Activated CD4-positive, alpha-beta T cell treated with anti-CD3 and anti-CD28 coated beads, Interleukin-2, amount 50 U/mL, for 48 hours (primary cell): ENCODE results near the gene ZGRF1.
"Not testable (repeated sequence)": the region's sequence is repeated elsewhere in the genome, so short reads cannot be mapped to it uniquely, and the experiment has no call there.

Experiments
- DNase-seq, 2 experiments: peaks; one replicate each; pipeline ENCODE4 v3.0.0-alpha.2; 2020

Gene ZGRF1

GRCh38 chr4:112644595-112645535, 8.2 kb upstream of the ZGRF1 start:
- DNase-seq = not testable (repeated sequence)

- no peak for DNase-seq
These were observed 5.8 kb upstream of the ZGRF1 start for GRCh38 chr4:112642526-112642925.

DNA sequence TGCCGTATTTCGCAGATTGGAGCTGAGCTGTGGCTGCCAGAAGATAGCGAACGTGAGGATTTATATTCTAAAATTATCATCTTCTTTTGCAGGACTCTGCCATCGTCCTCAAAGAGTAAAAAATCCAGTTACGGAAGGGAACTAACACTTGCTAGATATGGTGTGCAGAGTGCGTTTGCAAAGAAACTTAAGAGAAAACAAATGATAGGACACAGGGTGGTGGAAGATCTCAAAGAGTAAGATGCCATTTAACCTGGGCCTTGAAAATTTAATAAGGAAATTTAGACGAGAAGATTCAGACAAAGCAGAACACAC, 800 bp upstream of the ZGRF1 start:
- DNase-seq = no peak

GRCh38 chr4:112633477-112634235, 3.1 kb downstream of the ZGRF1 start:
- no peak for DNase-seq

DNA sequence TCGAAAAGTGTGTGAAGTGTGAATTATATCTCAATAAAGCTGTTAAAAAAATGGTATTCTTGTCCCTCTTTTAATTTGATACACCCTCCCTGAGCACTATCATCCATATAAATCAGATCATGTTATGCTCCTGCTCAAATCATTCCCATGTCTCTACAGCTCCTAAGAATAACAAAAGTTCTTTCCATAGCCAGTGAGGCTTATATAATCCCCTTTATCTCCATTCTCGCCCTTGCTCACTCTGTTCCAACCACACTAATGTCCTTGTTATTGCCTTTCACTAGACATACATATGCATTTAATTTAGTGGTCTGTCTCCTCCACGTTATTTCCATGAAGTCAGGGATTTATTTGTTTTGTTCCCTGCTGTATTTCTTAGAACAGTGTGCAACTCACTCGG, 10.5 kb downstream of the ZGRF1 start:
- no peak for DNase-seq

GRCh38 chr4:112616984-112617383, 19.7 kb downstream of the ZGRF1 start:
- no peak for DNase-seq

DNA sequence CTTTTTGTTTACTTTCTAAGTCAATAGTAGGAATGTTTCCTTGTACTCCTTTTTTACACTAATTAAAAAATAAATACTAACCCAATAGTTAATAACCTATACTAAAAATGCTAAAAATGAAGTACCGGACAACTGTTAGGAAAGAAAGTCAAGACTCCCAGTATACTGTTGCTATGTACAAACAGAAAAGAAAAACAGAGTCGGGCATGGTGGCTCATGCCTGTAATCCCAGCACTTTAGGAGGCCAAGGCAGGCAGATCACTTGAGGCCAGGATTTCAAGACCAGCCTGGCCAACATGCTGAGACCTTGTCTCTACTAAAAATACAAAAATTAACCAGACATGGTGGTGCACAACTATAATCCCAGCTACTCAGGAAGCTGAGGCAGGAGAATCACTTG, 23.9 kb downstream of the ZGRF1 start:
- not testable (repeated sequence) for DNase-seq

DNA sequence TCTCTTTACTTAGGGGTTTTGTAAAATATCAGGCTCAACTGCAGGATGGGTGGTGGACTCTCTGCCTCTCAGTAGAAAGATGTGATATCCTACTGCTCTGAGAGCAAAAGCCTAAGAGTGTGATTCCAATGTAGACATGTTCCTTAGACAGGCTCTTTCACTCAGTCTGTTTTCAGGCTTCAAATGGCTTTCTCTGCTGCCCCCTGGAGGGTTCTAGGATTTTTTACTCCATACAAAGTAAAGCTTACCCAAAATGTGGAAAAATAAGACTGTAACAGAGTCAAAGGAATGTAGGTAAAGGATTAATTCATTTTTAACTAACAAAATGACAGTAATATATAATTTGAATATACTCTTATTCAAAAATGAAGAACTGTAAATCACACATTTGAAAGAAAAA, 32.1 kb downstream of the ZGRF1 start:
- peak; percentile 8 to 26 for DNase-seq

DNA sequence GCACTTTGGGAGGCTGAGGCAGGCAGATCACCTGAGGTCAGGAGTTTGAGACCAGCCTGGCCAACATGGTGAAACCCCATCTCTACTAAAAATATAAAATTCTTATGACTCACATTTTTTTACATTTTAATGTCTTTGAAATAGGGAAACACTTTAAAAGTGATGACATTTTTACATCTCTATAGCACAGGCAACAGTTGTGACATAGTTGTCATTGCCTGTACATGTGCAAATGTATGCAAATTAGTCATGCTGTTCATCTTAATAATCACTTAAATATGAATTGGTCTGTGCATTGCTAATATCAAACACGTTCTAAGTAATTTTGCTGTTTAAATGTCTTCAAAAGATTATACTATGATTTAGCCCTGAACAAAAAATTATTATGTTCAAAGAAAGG, 41.7 kb downstream of the ZGRF1 start:
- no peak for DNase-seq

DNA sequence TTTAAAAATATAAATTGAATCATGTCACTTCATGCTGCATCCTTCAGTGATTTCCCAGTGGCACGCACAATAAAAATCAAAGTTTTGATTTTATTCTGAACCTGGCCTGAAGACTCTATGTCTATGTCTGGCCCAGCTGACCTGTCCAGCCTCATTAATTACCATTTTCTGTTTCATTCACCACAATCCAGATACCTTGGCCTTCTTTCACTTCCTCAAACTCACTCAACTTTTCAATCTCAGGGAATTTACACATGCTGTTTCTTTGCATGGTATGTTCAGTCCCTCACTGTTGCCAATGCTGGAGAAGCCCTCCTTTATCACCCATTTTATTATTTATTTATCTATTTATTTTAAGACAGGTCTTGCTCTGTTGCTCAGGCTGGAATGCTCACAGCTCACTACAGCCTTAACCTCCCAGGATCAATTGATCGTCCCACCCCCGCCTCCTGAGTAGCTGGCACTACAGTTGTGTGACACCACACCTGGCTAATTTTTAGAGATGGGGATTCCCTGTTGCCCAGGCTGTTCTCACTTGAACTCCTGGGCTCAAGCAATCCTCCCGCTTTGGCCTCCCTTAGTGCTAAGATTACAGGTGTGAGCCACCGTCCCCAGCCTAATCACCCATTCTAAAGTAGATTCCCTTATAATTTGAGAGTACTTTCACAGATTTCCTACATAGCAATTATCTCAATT, 43.1 kb downstream of the ZGRF1 start:
- no peak for DNase-seq

DNA sequence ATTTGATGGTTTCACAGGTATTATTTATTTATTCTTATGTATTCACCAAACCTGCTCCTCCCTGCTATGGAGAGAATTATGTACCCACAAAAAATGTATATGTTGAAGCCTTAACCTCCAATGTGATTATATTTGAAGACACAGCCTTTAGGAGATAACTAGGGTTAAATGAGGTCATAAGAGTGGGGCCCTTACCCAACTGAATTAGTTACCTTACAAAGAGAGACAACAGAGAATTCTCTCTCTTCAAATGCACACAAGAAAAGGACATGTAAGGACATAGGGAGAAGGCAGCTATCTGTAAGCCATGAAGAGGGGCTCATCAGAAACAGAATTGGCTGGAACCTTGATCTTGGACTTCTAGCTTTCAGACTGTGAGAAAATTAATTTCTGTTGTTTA, 44.0 kb downstream of the ZGRF1 start:
- no peak for DNase-seq

GRCh38 chr4:112591593-112591992, 45.1 kb downstream of the ZGRF1 start:
- DNase-seq = no peak

DNA sequence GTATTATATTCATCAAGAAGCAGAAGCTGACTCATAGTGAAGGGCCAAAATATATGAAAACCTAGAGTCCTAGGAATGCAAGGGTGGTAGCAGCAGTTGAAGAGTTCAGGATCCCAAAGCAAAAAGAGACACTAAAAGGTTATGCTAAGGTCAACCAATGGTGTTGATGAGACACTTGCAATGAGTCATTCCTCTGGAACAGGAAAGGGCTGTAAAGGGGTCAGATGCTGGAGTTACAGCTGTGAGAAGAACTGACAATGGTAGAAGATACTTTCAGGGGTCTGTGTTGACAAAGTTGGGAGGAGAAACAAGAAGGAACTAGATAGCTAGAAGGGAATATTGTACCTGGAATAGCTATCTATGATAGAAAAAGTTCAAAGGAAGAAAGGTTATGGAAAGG, 47.5 kb downstream of the ZGRF1 start:
- no peak for DNase-seq

DNA sequence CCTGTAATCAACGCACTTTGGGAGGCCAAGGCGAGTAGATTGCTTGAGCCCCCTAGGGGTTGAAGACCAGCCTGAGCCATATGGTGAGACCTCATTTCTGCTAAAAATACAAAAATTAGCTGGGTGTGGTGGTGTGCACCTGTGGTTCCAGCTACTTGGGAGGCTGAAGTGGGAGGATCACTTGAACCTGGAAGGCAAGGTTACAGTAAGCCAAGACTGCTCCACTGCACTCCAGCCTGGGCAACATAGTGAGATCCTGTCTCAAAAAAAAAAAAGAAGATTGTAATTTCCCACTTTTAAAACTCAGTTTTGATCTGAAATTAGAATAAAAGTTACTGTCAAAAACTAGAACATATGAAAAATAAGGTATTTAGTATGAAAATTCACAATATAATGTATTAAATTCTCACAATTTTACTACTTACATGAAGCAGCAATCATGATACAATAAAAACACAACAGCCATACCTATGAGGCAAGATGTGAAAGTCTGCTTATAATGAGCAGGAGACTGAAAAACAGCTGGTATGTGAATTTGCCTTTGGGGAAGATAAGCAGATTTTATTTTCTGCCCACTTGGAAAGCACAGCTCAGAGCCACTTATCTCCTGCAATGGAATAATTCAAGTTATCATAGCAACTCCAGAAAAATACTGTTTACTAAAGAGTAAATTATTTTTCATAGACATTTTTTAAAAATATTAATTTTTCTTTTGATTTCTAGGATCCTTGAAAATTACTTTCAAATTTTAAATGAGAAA, 50.6 kb downstream of the ZGRF1 start:
- DNase-seq = no peak

GRCh38 chr4:112567536-112567935, 69.2 kb downstream of the ZGRF1 start:
- DNase-seq = no peak

DNA sequence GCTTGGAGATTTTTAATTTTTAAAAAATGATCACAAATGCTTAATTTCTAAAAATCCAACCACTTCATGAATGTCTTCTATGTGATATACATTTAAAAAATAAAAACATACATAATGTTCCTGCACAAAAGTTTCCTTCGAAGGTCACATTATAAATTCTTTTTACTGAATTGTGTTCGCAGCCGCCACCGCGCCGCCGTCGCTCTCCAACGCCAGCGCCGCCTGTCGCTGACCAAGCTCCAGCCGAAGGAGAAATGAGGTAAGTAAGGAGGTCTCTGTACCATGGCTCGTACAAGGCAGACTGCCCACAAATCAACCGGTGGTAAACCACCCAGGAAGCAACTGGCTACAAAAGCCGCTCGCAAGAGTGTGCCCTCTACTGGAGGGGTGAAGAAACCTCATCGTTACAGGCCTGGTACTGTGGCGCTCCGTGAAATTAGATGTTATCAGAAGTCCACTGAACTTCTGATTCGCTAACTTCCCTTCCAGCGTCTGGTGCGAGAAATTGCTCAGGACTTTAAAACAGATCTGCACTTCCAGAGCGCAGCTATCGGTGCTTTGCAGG, 71.9 kb downstream of the ZGRF1 start:
- no peak for DNase-seq

DNA sequence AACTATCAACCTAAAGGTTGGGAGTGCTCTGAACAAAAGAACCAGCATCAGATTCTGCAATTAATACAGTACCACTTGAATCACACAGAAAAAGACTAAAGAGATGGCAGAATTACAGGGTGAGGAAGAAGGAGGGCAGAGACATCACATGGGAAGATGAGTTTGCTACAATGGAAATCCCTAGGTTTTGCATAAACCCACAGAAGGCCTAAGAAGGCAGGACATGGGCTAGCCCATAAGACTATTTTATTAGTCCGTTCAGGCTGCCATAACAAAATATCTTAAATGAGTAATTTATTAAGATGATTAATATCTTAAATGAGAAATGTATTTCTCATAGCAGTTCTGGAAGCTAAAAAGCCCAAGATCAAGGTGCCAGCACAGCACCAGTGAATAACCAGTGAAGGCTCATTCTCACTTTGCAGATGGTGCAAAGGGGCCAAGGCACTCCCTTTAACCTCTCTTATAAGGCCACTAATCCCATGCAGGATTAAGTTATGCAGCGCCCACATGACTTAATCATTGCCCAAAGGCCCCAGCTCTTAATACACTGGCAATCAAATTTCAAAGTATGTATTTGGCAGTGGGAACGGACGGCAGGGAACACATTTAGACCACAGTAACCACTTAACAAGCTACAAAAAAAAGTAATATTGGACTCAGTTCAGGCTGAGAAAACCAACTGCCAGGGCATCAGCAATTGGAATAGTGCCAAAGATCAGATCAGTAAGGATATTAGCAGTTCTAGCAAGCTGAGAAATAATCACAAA, 73.1 kb downstream of the ZGRF1 start:
- no peak for DNase-seq

GRCh38 chr4:112562254-112562879, 74.3 kb downstream of the ZGRF1 start:
- no peak for DNase-seq

DNA sequence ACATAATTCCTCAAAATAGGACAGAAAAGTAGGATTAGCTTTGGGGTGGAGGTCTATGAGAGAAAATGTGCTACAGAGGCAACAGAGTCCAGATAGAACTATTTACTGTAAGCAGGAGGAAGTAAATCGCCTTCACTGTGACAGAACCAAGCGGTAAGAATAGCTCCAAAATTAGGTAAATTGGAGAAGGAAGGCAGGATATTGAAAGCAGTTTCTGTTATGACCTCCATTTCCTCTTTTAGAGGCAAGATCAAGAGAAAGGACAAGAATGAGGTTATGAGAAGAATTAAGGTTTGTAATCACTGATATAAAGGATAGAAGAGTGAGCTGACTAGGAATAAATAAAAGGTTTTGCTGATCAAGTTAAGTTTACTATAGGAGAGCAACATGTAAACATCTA, 76.6 kb downstream of the ZGRF1 start:
- DNase-seq = no peak

DNA sequence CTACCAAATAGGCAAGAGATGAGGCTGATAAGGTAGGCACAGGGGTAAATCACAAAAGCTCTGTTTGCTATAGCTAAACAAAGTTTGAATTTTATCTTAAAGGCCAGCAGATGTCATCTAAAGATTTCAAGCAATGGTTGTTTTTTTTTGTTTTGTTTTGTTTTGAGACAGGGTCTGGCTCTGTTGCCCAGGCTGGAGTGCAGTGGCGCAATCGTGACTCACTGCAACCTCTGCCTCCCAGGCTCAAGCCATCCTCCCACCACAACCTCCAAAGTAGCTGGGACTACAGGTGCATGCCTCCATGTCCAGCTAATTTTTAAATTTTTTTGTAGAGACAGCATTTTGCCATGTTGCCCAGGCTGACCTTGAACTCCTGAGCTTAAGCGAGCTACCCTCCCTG, 77.7 kb downstream of the ZGRF1 start:
- no peak for DNase-seq

DNA sequence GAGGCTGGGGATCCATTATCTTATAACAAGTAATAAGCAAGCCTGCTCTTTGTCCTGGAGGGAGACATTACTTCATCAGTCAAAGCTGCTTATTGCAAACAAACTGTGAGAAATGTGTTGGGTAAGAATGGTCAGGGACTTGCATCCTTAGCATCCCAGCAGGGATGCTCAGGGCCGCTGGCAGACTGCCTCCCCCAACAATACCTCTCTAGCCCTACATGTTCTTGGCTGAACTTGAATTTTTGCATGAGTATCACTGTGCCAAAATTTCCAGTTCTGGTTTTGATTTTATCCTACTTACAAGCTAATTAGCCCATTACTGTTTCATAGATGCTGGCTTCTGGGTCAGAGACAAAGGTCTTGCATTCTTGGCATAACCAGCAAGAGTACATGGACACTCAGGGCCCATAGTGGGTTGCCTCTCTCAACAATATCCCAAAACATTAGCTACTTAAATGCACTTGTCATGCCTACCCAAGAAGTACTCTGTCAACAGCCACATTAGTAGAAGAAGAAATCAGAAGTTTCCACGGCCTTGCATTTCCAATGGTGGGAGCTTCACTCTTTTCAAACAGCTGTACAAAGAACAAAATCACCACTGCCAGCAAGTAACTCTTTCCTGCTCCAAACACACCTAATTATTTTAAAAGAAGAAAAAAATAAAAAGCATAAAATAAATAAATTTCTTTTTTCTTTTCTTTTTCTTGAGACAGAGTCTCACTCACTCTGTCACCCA, 78.9 kb downstream of the ZGRF1 start:
- no peak for DNase-seq
